ENCODE results near the gene FRMD5. TPM values are rescaled to one million over a fixed set of nuclear protein-coding genes. Genes with fewer than 3 reads are reported as not detected.

The FRMD5 gene
- total RNA-seq, 1 donor from 2014 or later, result not detected

DNA sequence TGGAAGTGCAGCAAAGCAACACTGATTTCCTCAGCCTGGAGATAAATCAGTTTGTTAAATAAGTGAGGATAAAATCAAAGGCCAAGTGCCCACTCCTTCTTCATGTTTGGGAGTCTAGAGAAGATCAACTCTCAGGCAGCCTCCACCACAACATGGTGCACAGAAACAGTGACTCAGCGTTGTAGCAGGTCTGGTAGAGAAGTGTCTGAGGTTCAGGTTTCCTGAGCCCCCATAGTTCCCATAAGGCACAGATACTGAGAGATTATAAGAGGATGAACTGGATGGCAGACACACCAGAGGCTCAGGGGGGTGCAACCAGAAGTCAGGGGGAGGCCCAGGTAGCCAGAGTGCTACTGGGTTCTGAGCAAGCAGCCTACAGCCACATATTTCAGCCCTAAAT lies 166.7 kb downstream of the FRMD5 start:
- peaks cover 6% of the 10 kb centered on the region for H3K27me3 Mint-ChIP-seq (ENCODE audit: unreplicated experiment)
- no peaks in the 10 kb centered on the region for H3K36me3 Mint-ChIP-seq (ENCODE audit: unreplicated experiment)
- TF ChIP-seq, protein P1, sequence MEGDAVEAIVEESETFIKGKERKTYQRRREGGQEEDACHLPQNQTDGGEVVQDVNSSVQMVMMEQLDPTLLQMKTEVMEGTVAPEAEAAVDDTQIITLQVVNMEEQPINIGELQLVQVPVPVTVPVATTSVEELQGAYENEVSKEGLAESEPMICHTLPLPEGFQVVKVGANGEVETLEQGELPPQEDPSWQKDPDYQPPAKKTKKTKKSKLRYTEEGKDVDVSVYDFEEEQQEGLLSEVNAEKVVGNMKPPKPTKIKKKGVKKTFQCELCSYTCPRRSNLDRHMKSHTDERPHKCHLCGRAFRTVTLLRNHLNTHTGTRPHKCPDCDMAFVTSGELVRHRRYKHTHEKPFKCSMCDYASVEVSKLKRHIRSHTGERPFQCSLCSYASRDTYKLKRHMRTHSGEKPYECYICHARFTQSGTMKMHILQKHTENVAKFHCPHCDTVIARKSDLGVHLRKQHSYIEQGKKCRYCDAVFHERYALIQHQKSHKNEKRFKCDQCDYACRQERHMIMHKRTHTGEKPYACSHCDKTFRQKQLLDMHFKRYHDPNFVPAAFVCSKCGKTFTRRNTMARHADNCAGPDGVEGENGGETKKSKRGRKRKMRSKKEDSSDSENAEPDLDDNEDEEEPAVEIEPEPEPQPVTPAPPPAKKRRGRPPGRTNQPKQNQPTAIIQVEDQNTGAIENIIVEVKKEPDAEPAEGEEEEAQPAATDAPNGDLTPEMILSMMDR (IDR thresholded peaks at IDR 0.05), result no peak
- H3K27ac Mint-ChIP-seq (ENCODE audit: unreplicated experiment), result no peak overlapping the region
- H3K4me3 Mint-ChIP-seq (ENCODE audit: unreplicated experiment), result no peak overlapping the region
- H3K9me3 Mint-ChIP-seq (ENCODE audit: unreplicated experiment), result no peaks in the 10 kb centered on the region
- no peak for DNase-seq (ENCODE audit: extremely low spot score, unreplicated experiment)
- peaks cover 6% of the 10 kb centered on the region for H3K4me1 Mint-ChIP-seq (ENCODE audit: unreplicated experiment)

DNA sequence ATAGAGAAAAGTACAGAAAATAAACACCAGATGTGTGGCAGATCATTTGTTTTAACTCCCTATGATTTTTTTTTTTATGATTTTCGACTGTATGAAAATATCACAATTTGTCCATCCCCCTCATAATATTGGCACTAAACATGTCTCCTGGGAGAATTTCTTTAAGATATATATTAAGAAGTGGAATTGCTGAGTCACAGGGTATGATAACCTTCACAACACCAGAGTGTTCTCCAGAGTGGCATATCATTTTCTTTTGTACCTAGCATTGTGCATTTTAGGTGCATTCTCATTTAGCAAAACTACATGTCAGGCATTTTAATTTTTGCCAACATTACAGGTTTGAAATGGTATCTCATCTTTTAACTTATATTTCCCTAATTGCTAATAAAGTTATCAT lies 170.9 kb downstream of the FRMD5 start:
- no peak overlapping the region for H3K27ac Mint-ChIP-seq (ENCODE audit: unreplicated experiment)
- H3K9me3 Mint-ChIP-seq (ENCODE audit: unreplicated experiment), result no peaks in the 10 kb centered on the region
- H3K36me3 Mint-ChIP-seq (ENCODE audit: unreplicated experiment), result no peaks in the 10 kb centered on the region
- no peak overlapping the region for H3K4me3 Mint-ChIP-seq (ENCODE audit: unreplicated experiment)
- H3K27me3 Mint-ChIP-seq (ENCODE audit: unreplicated experiment), result peaks cover 9% of the 10 kb centered on the region
- TF ChIP-seq, protein P1 (IDR thresholded peaks at IDR 0.05), result no peak
- no peak for DNase-seq (ENCODE audit: extremely low spot score, unreplicated experiment)
- H3K4me1 Mint-ChIP-seq (ENCODE audit: unreplicated experiment), result no peaks in the 10 kb centered on the region

DNA sequence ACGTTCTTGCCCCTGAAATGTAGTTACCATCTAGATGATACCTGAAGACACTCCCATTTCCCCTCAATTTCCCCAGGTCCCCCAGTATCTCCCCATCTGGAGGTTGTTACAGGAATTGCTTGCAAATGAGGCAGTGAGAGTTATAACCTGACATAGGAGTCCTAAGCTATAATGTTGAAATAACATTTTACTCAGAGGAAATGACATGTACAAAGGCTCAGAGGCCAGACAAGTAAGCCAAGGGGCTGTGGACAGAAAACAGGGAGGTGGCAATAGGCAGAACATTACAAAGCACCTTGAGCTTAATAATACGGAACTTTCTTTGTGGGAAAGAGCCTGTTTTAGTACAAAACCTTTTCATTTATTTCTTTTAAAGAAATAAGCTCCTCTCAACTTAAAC lies 171.9 kb downstream of the FRMD5 start:
- H3K36me3 Mint-ChIP-seq (ENCODE audit: unreplicated experiment), result no peaks in the 10 kb centered on the region
- TF ChIP-seq, protein P1 (IDR thresholded peaks at IDR 0.05), result no peak
- H3K4me3 Mint-ChIP-seq (ENCODE audit: unreplicated experiment), result no peak overlapping the region
- peaks cover 9% of the 10 kb centered on the region for H3K27me3 Mint-ChIP-seq (ENCODE audit: unreplicated experiment)
- H3K9me3 Mint-ChIP-seq (ENCODE audit: unreplicated experiment), result no peaks in the 10 kb centered on the region
- H3K27ac Mint-ChIP-seq (ENCODE audit: unreplicated experiment), result no peak overlapping the region
- no peaks in the 10 kb centered on the region for H3K4me1 Mint-ChIP-seq (ENCODE audit: unreplicated experiment)
- no peak for DNase-seq (ENCODE audit: extremely low spot score, unreplicated experiment)

DNA sequence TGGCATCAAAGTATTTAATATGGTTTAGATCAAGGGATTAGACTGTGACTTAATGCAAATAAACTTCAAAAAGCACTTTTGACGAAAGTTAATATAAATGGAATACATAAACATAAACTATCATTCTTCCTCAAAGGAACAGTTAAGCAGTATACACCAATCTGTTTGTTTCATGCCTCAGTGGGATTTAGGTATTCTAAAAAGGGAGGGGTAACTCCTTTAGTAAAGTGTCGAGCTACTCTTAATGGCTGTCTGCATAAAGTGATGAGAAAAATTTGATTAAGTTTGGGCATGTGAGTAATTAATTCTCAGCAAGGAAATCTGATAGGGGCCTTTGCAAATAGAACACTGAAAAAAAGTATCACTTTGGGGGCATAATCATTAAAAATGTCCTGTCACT lies 176.9 kb downstream of the FRMD5 start:
- TF ChIP-seq, protein P1 (IDR thresholded peaks at IDR 0.05), result no peak
- Mint-ChIP-seq H3K36me3 (ENCODE audit: unreplicated experiment) (no peaks in the 10 kb centered on the region), H3K27ac (ENCODE audit: unreplicated experiment) (no peak overlapping the region), H3K4me1 (ENCODE audit: unreplicated experiment) (no peaks in the 10 kb centered on the region), H3K9me3 (ENCODE audit: unreplicated experiment) (no peaks in the 10 kb centered on the region), H3K4me3 (ENCODE audit: unreplicated experiment) (no peak overlapping the region), H3K27me3 (ENCODE audit: unreplicated experiment) (peaks cover 12% of the 10 kb centered on the region)
- DNase-seq (ENCODE audit: extremely low spot score, unreplicated experiment), result no peak

DNA sequence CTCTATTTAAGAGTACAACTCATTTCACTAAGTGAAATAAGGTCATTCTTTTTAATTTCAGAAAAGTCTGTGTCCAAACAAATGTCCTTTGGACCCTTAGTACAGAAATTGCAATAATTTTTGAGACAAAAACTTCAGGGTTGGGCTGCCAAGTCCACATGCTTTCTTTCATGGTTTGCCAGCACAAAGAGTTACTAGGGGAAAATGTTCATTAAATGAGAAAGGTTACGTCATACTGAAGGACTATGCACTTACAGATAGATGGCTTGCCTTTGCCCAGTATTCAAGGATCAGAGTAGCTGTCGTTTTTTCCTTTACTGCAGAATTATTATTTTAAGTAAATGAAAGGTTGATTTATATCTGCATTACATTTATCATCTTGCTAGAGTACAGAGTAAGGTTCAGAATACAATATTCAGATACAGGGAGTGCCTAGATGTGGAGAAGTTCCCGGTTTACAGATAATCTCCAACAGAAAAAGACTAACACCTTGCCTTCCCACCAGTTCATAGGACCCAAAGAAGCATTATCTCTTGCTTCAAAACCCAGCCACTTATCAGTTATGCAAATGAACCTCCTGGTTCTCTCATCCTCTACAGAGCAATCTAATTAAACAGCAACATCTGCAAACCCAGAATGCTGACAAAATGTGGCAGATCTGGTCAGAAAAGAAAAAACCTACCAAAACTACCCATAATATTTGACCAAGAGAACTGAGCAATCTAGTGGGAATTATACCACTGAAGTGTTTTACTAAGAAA lies 179.3 kb downstream of the FRMD5 start:
- no peaks in the 10 kb centered on the region for H3K4me1 Mint-ChIP-seq (ENCODE audit: unreplicated experiment)
- H3K27ac Mint-ChIP-seq (ENCODE audit: unreplicated experiment), result no peak overlapping the region
- DNase-seq (ENCODE audit: extremely low spot score, unreplicated experiment), result no peak
- H3K9me3 Mint-ChIP-seq (ENCODE audit: unreplicated experiment), result no peaks in the 10 kb centered on the region
- TF ChIP-seq, protein P1 (IDR thresholded peaks at IDR 0.05), result no peak
- H3K4me3 Mint-ChIP-seq (ENCODE audit: unreplicated experiment), result no peak overlapping the region
- H3K36me3 Mint-ChIP-seq (ENCODE audit: unreplicated experiment), result no peaks in the 10 kb centered on the region
- H3K27me3 Mint-ChIP-seq (ENCODE audit: unreplicated experiment), result peaks cover 24% of the 10 kb centered on the region

All from osteocyte (in vitro differentiated cells).